Hematopoietic multipotent progenitor cell treated with erythropoietin and hydrocortisone succinate and interleukin-3 and kit ligand, for 17 days (in vitro differentiated cells): Measurements from ENCODE around the gene TRIM17.

Experiments used
- DNase-seq: peaks from one replicate; pipeline ENCODE4 v3.0.0-alpha.2; 2015; ENCODE audit warnings: low spot score

TRIM17 gene

DNA sequence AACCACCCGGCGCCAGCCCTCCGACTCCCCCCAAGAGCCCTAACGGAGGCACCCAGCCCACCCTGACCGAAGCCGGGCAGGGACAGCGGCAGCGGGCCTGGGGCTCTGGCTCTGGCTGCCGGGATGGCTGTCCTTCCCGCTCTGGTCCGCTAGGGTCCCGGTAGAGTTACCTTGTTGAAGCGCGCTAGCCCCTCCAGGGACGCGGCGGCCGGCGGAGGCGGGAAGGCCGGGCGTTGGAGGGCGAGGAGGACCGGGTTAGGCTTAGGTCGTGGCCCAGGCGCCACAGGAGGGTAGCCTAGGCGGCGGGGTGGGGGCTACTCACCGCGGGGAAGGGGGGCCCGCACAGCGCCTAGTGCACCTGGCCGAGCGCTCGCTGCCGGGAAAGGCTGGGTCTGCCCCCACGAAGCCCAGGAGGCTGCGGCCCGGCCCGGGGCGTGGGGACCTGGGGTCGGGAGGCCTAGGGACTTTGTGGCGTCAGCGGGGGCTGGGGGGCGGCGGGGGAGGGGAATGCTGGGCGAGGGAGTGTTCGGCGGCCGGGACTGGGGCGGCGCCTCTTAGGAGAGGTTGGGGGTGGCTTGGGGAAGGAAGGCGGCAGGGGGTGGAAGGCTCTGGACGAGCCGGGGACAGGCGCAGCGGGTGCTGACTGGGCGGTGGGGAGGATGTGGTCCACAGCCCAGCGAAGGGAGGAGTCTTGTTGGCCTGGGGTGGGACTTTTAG, at the start of gene TRIM17:
TSS of gene TRIM17 (minus strand) at position 645 of the 717 bp plus-strand sequence. CDS start 1,789 bp downstream, outside the sequence.
- DNase-seq: no peak

- DNase-seq: no peak
These were observed 49.0 kb upstream of the TRIM17 start for GRCh38 chr1:228465571-228466146.

DNA sequence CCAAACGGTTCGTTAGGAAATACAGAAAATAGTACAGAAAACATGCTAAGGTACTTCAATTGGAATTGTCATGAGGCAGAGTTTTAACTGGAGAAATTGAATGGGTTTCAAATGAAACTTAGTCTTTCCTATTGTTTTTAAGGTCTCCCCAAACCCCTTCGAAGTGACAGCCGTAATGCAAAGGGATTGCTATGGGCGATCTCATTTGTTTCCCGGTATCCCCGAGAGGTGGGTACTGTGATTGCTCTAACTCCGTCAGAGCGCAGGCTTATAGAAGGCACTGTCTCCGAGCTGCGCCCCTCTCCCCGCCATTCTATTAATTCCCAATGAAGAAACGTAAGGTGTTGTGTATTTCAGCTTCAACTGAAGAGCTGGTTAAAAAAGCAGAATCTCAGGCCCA, 48.5 kb upstream of the TRIM17 start:
- DNase-seq: no peak

GRCh38 chr1:228464487-228464983, 47.9 kb upstream of the TRIM17 start:
- peak; percentile 72 for DNase-seq

DNA sequence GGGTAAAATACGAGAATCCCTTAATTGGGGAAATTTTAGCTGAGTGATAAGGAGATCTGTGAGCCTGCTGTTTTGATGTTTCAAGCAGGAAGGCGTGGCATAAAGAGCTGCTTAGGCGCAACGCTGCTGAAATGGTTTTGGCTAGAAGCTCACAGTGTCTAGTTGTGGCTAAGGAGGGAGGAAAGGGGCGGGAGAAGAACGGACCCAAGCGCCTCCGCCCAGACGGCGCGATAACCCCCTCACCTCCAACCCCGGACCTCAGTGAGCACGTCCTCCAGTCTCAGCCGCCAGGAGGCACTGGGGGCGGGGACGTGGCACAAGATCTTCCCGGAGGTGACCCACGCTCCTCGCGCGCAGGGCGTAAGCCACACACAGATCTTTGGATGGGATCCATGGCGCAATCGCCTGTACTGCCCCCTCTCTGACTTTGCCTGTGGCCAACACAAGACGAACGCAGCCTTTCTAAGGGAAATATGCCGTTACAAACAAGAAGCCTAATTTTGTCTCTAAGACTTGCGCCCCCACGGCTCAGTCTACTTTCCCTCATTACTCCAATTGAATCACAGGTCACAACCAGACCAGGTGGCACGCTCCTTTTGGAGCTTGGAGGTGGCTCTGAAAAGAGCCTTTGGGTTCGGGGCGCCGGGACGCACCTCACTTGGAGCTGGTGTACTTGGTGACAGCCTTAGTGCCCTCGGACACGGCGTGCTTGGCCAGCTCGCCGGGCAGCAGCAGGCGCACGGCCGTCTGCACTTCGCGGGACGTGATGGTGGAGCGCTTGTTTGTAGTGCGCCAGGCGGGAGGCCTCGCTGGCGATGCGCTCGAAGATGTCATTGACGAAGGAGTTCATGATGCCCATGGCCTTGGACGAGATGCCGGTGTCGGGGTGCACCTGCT, 47.1 kb upstream of the TRIM17 start:
- peak; percentile 87 for DNase-seq

GRCh38 chr1:228463009-228463558, 46.4 kb upstream of the TRIM17 start:
- no peak for DNase-seq

GRCh38 chr1:228462560-228462959, 45.9 kb upstream of the TRIM17 start:
- peak; percentile 18 for DNase-seq

DNA sequence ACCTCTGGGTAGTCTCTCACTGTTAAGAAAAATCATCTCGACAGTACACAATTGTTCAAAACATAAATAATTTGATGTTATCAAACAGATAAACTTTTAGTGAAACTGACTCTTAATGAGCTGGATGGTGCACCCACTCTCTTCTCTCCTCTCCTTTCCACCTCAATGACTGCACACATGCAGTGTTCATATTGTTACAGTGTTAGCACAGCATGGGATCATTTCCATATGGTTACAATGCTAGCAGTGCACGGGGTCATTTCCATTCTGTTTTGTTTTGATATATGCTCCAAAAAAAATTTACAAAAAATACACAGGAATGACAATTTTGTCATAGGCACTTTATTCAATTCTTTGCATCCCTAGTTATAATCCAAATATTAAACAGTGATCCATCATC, 44.2 kb upstream of the TRIM17 start:
- DNase-seq: no peak

DNA sequence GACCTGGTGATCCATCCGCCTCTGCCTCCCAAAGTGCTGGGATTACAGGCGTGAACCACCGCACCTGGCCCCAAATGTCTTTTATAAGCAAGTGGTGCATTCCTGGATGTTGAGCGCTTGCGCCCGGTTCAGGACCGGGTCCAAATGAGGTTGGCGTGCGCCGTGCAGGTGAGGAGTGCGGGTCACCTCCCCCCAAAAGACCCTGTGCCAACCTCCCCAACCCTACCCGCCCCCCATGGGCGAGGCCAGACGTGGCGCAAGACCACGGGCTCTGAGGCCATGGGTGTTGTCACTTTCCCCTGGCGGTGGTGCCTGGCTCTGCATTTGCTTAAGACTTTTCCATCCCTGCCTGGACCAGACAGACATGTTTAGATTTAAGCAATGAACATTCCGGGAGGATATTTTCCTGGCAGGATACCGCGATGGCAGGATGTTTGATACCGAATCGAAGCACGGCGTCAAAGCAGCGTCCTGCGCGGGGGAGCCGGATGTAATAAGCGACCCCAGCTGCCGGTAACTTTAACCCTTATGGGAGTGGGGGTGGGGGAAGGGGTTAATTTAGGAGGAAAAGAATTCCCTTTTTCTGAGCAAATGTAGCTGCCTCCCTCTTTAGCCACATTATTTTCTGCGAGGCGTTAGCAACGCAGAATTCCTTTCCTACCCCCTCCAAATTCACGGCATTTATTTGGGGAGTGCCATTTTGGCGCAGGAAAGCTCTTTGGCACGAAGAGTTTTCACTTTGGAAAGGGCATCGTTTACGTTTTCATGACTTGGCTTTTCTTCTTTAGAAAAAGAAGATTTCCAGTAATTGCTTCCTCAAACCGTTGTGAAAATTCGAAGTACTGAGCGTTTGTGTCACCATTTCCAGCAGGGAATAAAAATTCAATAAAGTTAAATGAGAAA, 42.7 kb upstream of the TRIM17 start:
- DNase-seq: peak; percentile 85

- DNase-seq: peak; percentile 98
These were observed 40.9 kb upstream of the TRIM17 start for GRCh38 chr1:228457396-228458176.

DNA sequence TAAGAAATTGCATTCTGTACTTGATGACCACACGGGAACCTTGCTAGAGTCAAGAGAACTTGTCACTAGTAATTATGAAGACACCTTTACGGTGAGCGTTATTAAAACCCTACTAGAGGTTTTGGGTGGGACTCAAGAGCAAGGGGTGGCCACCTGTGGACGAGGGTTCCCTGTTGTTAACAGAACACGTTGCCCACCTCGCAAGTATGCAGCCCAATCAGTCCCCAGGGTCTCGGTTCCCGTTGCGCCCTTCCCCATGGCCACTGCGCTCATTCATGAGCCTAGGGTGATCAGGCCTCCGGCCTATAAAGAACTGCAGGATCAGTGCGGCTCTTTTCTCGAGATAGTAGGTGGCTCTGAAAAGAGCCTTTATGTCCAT, 40.3 kb upstream of the TRIM17 start:
- DNase-seq: no peak

- no peak for DNase-seq
These were observed 39.8 kb upstream of the TRIM17 start for GRCh38 chr1:228456252-228457016.

- DNase-seq: peak; percentile 39
These were observed 39.1 kb upstream of the TRIM17 start for GRCh38 chr1:228455715-228456114.

DNA sequence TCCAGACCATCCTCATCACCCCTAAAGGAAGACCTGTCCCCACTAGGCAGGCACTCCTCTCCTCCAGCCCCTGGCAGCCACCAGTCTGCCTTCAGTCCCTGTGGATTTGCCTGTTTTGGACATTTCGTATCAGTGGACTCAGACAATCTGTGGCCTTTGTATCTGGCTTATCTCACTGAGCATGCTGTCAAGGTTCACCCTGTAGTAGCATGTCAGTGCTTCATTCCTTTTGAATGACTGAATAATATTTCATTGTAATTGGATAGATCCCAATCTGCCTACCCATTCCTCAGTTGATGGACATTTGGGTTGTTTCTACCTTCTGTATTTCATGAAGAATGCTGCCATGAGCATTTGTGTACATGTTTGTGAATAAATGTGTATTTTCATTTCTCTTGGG, 37.6 kb upstream of the TRIM17 start:
- DNase-seq: no peak

- no peak for DNase-seq
These were observed 37.0 kb upstream of the TRIM17 start for GRCh38 chr1:228453614-228454013.

GRCh38 chr1:228453022-228453560, 36.4 kb upstream of the TRIM17 start:
- DNase-seq: no peak

GRCh38 chr1:228452194-228453021, 35.7 kb upstream of the TRIM17 start:
- DNase-seq: no peak

- no peak for DNase-seq
These were observed 33.5 kb upstream of the TRIM17 start for GRCh38 chr1:228450200-228450599.

GRCh38 chr1:228448372-228448771, 31.7 kb upstream of the TRIM17 start:
- no peak for DNase-seq
